ENCODE data around the gene MEF2D. TPM values are rescaled to one million over a fixed set of nuclear protein-coding genes. Genes with fewer than 3 reads are reported as not detected.
A peak's percentile ranks its signal among the peaks of the same experiment; 100 is the strongest.

Gene MEF2D
- total RNA-seq, 1 experiment from 2014 or later = 33.5 TPM

DNA sequence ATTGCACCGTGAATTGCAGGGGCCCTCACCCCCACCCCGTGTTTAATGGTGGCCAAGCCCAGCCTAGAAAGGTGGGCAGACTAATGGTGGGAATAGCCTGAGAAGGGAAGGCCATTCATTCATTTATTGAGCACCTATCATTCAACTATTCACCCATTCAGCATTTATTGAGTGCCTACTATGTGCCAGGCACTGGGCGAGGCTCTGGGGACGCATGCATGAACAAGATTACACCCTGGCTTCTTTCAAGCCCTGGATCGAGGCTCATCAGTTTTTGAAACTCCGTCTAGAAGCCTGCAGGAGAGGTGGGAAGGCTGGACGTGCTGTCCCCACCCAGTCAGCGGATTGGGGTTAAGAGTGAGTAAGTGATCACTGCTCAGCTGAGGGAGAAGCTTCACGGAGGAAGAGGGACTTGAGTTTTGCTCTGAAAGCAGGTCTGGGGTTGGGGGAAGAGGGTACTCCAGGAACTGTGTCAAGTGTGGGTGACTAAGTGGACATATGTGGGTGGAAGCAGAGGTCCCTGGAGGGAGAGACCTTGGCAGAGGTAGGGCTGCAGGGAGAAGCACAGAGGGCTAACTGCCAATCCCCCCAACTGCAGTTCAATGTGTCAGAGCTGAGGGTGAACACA lies 35.6 kb downstream of the MEF2D start:
- ChIA-PET POLR2A (ENCODE audit: unreplicated experiment) (no interaction called here), CTCF (no interaction called here)
- BruUV-seq (replicated peaks) = no TSS peak
- Histone ChIP-seq H3K9me2 (ENCODE audit: insufficient read depth) (no peaks in the 10 kb centered on the region), H3K4me3 (no peak overlapping the region), H3K9me3 (ENCODE audit: insufficient read depth, low read depth) (no peaks in the 10 kb centered on the region), H3K4me1 (replicated peaks; ENCODE audit: insufficient read depth) (peaks cover 16% of the 10 kb centered on the region), H3K36me3 (ENCODE audit: low read depth) (peaks cover 5% of the 10 kb centered on the region; the same call in 1 of the 2 replicates), H3K4me2 (no peak overlapping the region), H3F3A (ENCODE audit: insufficient read depth, low read depth) (peaks cover 20% of the 10 kb centered on the region; the same call in 1 of the 2 replicates), H4K20me1 (ENCODE audit: insufficient read depth) (no peaks in the 10 kb centered on the region), H3K27me3 (ENCODE audit: insufficient read depth, low read depth) (no peaks in the 10 kb centered on the region), H3K27ac (no peak overlapping the region), H3K79me2 (ENCODE audit: low read depth) (no peaks in the 10 kb centered on the region), H2AFZ (no peak overlapping the region)
- intact Hi-C loops (cut with micrococcal nuclease; ENCODE audit: unreplicated experiment) = no loop called here
- no peak for DNase-seq
- TF ChIP-seq, protein P1, sequence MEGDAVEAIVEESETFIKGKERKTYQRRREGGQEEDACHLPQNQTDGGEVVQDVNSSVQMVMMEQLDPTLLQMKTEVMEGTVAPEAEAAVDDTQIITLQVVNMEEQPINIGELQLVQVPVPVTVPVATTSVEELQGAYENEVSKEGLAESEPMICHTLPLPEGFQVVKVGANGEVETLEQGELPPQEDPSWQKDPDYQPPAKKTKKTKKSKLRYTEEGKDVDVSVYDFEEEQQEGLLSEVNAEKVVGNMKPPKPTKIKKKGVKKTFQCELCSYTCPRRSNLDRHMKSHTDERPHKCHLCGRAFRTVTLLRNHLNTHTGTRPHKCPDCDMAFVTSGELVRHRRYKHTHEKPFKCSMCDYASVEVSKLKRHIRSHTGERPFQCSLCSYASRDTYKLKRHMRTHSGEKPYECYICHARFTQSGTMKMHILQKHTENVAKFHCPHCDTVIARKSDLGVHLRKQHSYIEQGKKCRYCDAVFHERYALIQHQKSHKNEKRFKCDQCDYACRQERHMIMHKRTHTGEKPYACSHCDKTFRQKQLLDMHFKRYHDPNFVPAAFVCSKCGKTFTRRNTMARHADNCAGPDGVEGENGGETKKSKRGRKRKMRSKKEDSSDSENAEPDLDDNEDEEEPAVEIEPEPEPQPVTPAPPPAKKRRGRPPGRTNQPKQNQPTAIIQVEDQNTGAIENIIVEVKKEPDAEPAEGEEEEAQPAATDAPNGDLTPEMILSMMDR (conservative IDR thresholded peaks at IDR 0.05) = no peak
- TF ChIP-seq EZH2 (IDR thresholded peaks at IDR 0.05; ENCODE audit: low read depth) = no peak

DNA sequence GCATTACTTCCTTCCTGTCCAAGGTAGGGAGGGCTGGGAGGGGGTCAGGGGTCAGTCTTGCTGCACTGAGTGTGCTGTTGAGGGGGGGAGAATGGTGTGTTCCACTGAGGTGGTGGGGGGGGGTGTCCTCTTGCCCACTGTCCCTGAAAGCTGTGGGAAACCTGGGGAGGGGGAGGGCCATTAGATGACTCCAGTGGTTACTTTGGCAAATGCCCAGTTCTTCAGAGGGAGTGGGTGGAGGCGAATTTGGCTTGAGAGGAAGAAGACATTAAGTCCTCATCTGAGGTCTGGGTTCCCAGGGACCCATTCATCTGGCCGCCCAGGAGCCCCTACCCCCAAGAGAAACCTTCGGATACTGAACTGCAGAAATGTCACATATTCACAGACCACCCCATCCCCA lies 36.2 kb downstream of the MEF2D start:
- Histone ChIP-seq H3F3A (ENCODE audit: insufficient read depth, low read depth) (peaks cover 22% of the 10 kb centered on the region; the same call in 1 of the 2 replicates), H3K9me2 (ENCODE audit: insufficient read depth) (no peaks in the 10 kb centered on the region), H4K20me1 (ENCODE audit: insufficient read depth) (no peaks in the 10 kb centered on the region), H3K4me2 (no peak overlapping the region), H3K36me3 (ENCODE audit: low read depth) (peaks cover 5% of the 10 kb centered on the region; the same call in 1 of the 2 replicates), H3K4me1 (replicated peaks; ENCODE audit: insufficient read depth) (peaks cover 16% of the 10 kb centered on the region), H3K4me3 (no peak overlapping the region), H2AFZ (no peak overlapping the region), H3K9me3 (ENCODE audit: insufficient read depth, low read depth) (no peaks in the 10 kb centered on the region), H3K79me2 (ENCODE audit: low read depth) (no peaks in the 10 kb centered on the region), H3K27ac (no peak overlapping the region), H3K27me3 (ENCODE audit: insufficient read depth, low read depth) (no peaks in the 10 kb centered on the region)
- ChIA-PET POLR2A (ENCODE audit: unreplicated experiment) (no interaction called here), CTCF (no interaction called here)
- intact Hi-C loops (cut with micrococcal nuclease; ENCODE audit: unreplicated experiment) = no loop called here
- DNase-seq = peak in 1 of 2 experiments; percentile 20
- BruUV-seq (replicated peaks) = no TSS peak
- no peak for TF ChIP-seq EZH2 (IDR thresholded peaks at IDR 0.05; ENCODE audit: low read depth)
- TF ChIP-seq, protein P1 (conservative IDR thresholded peaks at IDR 0.05) = no peak

DNA sequence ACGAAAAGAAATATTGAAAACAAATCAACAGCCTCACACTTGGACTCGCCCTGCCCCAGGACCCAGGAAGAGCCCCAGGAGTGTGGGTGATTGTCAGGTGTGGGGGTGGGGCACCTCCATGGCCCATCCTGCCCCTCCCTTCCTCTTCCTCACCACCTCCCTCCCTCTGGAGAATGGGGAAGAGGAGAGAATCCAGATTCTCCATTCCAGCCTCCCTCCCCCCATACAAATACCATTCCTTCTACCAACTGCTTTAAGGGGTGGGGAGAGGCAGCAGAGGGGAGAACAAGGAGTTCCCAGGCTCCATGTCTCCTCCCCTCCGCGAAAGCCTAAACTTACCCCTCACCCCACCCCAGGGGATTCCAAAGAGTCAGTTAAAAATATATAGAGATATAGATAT lies 36.7 kb downstream of the MEF2D start:
- ChIA-PET CTCF (no interaction called here), POLR2A (ENCODE audit: unreplicated experiment) (no interaction called here)
- peaks cover 5% of the 10 kb centered on the region; the same call in 1 of the 2 replicates for H3K36me3 ChIP-seq (ENCODE audit: low read depth)
- H3K9me2 ChIP-seq (ENCODE audit: insufficient read depth) = no peaks in the 10 kb centered on the region
- H3K27me3 ChIP-seq (ENCODE audit: insufficient read depth, low read depth) = no peaks in the 10 kb centered on the region
- H3F3A ChIP-seq (ENCODE audit: insufficient read depth, low read depth) = peaks cover 22% of the 10 kb centered on the region; the same call in 1 of the 2 replicates
- peaks cover 16% of the 10 kb centered on the region for H3K4me1 ChIP-seq (replicated peaks; ENCODE audit: insufficient read depth)
- BruUV-seq (replicated peaks) = no TSS peak
- no peaks in the 10 kb centered on the region for H3K9me3 ChIP-seq (ENCODE audit: insufficient read depth, low read depth)
- no peak overlapping the region for H3K4me2 ChIP-seq
- peak in 1 of 2 experiments; percentile 34 for DNase-seq
- no peak overlapping the region for H2AFZ ChIP-seq
- TF ChIP-seq EZH2 (IDR thresholded peaks at IDR 0.05; ENCODE audit: low read depth) = no peak
- TF ChIP-seq, protein P1 (conservative IDR thresholded peaks at IDR 0.05) = no peak
- H3K27ac ChIP-seq = no peak overlapping the region
- H3K4me3 ChIP-seq = no peak overlapping the region
- no peaks in the 10 kb centered on the region for H3K79me2 ChIP-seq (ENCODE audit: low read depth)
- intact Hi-C loops (cut with micrococcal nuclease; ENCODE audit: unreplicated experiment) = no loop called here
- H4K20me1 ChIP-seq (ENCODE audit: insufficient read depth) = no peaks in the 10 kb centered on the region
